ENCODE measurements around the gene UPP2. TPM values are rescaled to one million over a fixed set of nuclear protein-coding genes. Genes with fewer than 3 reads are reported as not detected.

The UPP2 gene
- total and polyA plus RNA-seq, 3 donors from 2014 or later: 0.16 TPM; not detected in 2

DNA sequence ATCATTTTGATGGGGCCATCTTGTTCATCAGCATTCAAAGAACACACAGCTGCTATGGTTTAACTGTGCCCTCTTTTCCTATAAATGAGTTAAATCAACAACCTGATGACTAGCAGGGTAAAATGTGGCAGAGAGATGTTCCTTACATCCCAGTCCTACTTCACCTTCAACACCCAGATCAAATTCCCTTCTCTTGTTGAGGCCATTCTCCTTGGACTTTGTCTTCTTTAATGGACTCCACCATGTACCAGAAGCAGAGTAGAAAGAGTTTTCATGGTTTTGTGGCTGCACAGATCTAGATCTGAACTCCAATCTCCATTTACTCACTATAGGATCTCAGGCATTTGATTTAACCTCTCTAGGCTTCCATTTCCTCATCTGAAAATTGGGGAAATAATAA, 6.4 kb upstream of the UPP2 start:
- Histone ChIP-seq H3K4me3 (no peak overlapping the region), H3K36me3 (ENCODE audit: low read depth, missing control alignments) (no peaks in the 10 kb centered on the region), H3K27me3 (no peaks in the 10 kb centered on the region), H3K9me3 (no peaks in the 10 kb centered on the region), H3K4me1 (no peaks in the 10 kb centered on the region), H3K27ac (no peak overlapping the region)
- no peak for DNase-seq
- intact Hi-C loops (cut with DNase I; ENCODE audit: low total_unique reads): no loop called here
- TF ChIP-seq, protein P1, sequence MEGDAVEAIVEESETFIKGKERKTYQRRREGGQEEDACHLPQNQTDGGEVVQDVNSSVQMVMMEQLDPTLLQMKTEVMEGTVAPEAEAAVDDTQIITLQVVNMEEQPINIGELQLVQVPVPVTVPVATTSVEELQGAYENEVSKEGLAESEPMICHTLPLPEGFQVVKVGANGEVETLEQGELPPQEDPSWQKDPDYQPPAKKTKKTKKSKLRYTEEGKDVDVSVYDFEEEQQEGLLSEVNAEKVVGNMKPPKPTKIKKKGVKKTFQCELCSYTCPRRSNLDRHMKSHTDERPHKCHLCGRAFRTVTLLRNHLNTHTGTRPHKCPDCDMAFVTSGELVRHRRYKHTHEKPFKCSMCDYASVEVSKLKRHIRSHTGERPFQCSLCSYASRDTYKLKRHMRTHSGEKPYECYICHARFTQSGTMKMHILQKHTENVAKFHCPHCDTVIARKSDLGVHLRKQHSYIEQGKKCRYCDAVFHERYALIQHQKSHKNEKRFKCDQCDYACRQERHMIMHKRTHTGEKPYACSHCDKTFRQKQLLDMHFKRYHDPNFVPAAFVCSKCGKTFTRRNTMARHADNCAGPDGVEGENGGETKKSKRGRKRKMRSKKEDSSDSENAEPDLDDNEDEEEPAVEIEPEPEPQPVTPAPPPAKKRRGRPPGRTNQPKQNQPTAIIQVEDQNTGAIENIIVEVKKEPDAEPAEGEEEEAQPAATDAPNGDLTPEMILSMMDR (IDR thresholded peaks at IDR 0.05): no peak
- TF ChIP-seq POLR2A (IDR thresholded peaks at IDR 0.05): no peak

DNA sequence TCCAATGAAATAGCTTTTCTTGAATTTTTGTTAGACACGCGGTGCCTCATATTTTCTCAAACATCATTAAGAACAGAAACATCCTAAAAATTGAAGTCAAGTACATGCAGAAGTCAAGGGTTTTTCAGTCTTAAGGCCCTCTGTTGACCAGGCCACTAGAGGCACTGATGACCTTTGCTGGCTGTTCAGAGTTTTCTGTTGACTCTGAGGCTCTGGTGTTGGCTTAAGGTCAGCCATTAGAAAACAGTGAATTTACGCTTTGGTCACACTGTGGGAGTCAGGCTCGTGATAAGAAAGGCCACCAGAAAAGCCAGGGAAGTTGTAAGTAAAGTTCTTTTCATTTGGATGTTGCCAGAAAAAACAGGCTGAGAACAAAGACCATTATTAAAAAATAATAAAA, 5.8 kb upstream of the UPP2 start:
- H3K9me3 ChIP-seq: no peaks in the 10 kb centered on the region
- TF ChIP-seq, protein P1 (IDR thresholded peaks at IDR 0.05): no peak
- no peak for TF ChIP-seq POLR2A (IDR thresholded peaks at IDR 0.05)
- intact Hi-C loops (cut with DNase I; ENCODE audit: low total_unique reads): no loop called here
- WGBS, 2 donors: 85 to 88% methylated on average over 4 of the region's 4 CpGs
- H3K36me3 ChIP-seq (ENCODE audit: low read depth, missing control alignments): no peaks in the 10 kb centered on the region
- H3K4me1 ChIP-seq: no peaks in the 10 kb centered on the region
- no peaks in the 10 kb centered on the region for H3K27me3 ChIP-seq
- DNase-seq: no peak
- H3K4me3 ChIP-seq: no peak overlapping the region
- no peak overlapping the region for H3K27ac ChIP-seq

DNA sequence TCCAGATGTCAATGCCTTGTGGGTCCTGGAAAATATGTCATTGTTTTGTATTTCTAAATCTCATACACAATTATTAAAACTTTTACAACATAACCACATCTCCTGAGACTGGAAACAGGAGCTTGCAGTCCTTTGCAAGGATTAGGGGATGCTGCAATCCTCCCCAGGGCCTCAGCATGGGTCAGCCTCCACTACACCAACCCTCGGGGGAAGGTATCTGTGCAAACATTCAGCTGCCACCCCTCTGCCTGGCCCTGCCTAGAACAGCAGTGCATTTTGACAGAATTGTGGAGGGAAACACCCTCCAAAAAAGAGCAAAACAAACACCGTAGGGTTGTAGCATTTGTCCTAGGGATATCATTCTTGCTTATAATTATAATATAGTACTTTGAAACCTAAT, 4.2 kb upstream of the UPP2 start:
- no peak overlapping the region for H3K27ac ChIP-seq
- H3K4me1 ChIP-seq: no peaks in the 10 kb centered on the region
- DNase-seq: no peak
- H3K9me3 ChIP-seq: no peaks in the 10 kb centered on the region
- TF ChIP-seq, protein P1 (IDR thresholded peaks at IDR 0.05): no peak
- no peak for TF ChIP-seq POLR2A (IDR thresholded peaks at IDR 0.05)
- H3K27me3 ChIP-seq: no peaks in the 10 kb centered on the region
- WGBS, 2 donors: 64 to 80% methylated on average over 2 of the region's 2 CpGs
- no peak overlapping the region for H3K4me3 ChIP-seq
- H3K36me3 ChIP-seq (ENCODE audit: low read depth, missing control alignments): no peaks in the 10 kb centered on the region
- intact Hi-C loops (cut with DNase I; ENCODE audit: low total_unique reads): no loop called here

- Histone ChIP-seq H3K9me3 (no peaks in the 10 kb centered on the region), H3K4me3 (no peak overlapping the region), H3K27ac (no peak overlapping the region), H3K36me3 (ENCODE audit: low read depth, missing control alignments) (no peaks in the 10 kb centered on the region), H3K4me1 (no peaks in the 10 kb centered on the region), H3K27me3 (no peaks in the 10 kb centered on the region)
- no peak for DNase-seq
- 76 to 81% methylated on average over 4 of the region's 4 CpGs for WGBS, 2 donors
- TF ChIP-seq, protein P1 (IDR thresholded peaks at IDR 0.05): no peak
- TF ChIP-seq POLR2A (IDR thresholded peaks at IDR 0.05): no peak
- intact Hi-C loops (cut with DNase I; ENCODE audit: low total_unique reads): no loop called here
Measured at GRCh38 chr2:158098178-158098577, 3.5 kb upstream of the UPP2 start.

GRCh38 chr2:158099716-158100115, 2.0 kb upstream of the UPP2 start:
- H3K27me3 ChIP-seq: no peaks in the 10 kb centered on the region
- no peaks in the 10 kb centered on the region for H3K9me3 ChIP-seq
- H3K4me1 ChIP-seq: no peaks in the 10 kb centered on the region
- H3K36me3 ChIP-seq (ENCODE audit: low read depth, missing control alignments): no peaks in the 10 kb centered on the region
- DNase-seq: no peak
- intact Hi-C loops (cut with DNase I; ENCODE audit: low total_unique reads): no loop called here
- no peak overlapping the region for H3K4me3 ChIP-seq
- H3K27ac ChIP-seq: no peak overlapping the region
- no peak for TF ChIP-seq POLR2A (IDR thresholded peaks at IDR 0.05)
- TF ChIP-seq, protein P1 (IDR thresholded peaks at IDR 0.05): no peak
- WGBS, 2 donors: 86 to 90% methylated on average over 3 of the region's 3 CpGs
